ENCODE measurements around the gene FBXO34. TPM values are rescaled to one million over a fixed set of nuclear protein-coding genes. Genes with fewer than 3 reads are reported as not detected.

FBXO34 gene
- total RNA-seq, 1 donor: 24.6 TPM

- Histone ChIP-seq H3K79me2 (ENCODE audit: insufficient read depth, low read length) (no peaks in the 10 kb centered on the region), H3K27ac (ENCODE audit: low read depth, low read length) (peak overlapping the region; percentile 7), H3K9me3 (ENCODE audit: low read depth, low read length) (no peaks in the 10 kb centered on the region), H4K20me1 (ENCODE audit: insufficient read depth, low read length) (peaks cover 3% of the 10 kb centered on the region), H3K27me3 (ENCODE audit: insufficient read depth, low read length) (no peaks in the 10 kb centered on the region), H3K4me2 (ENCODE audit: insufficient read depth, low read length) (peak overlapping the region; percentile 49), H2AFZ (ENCODE audit: low read length) (no peak overlapping the region), H3K4me1 (ENCODE audit: insufficient read depth, low read length) (peaks cover 12% of the 10 kb centered on the region), H3K4me3 (ENCODE audit: insufficient read depth, low read length) (no peak overlapping the region), H3K36me3 (ENCODE audit: insufficient read depth, low read length) (peaks cover 16% of the 10 kb centered on the region)
- peak; percentile 84 for DNase-seq (ENCODE audit: insufficient read length, low spot score, missing footprints)
- TF ChIP-seq CTCF (IDR thresholded peaks at IDR 0.05; ENCODE audit: extremely low read depth, low read depth, low read length): no peak
Measured at GRCh38 chr14:55366271-55366670, 95.0 kb downstream of the FBXO34 start.

GRCh38 chr14:55370883-55371455 lies 99.7 kb downstream of the FBXO34 start:
- no peaks in the 10 kb centered on the region for H3K79me2 ChIP-seq (ENCODE audit: insufficient read depth, low read length)
- H3K9me3 ChIP-seq (ENCODE audit: low read depth, low read length): no peaks in the 10 kb centered on the region
- TF ChIP-seq CTCF (IDR thresholded peaks at IDR 0.05; ENCODE audit: extremely low read depth, low read depth, low read length): no peak
- peaks cover 17% of the 10 kb centered on the region for H3K36me3 ChIP-seq (ENCODE audit: insufficient read depth, low read length)
- no peak overlapping the region for H3K4me2 ChIP-seq (ENCODE audit: insufficient read depth, low read length)
- peaks cover 7% of the 10 kb centered on the region for H3K4me1 ChIP-seq (ENCODE audit: insufficient read depth, low read length)
- no peak for DNase-seq (ENCODE audit: insufficient read length, low spot score, missing footprints)
- no peak overlapping the region for H3K27ac ChIP-seq (ENCODE audit: low read depth, low read length)
- H3K27me3 ChIP-seq (ENCODE audit: insufficient read depth, low read length): no peaks in the 10 kb centered on the region
- no peaks in the 10 kb centered on the region for H4K20me1 ChIP-seq (ENCODE audit: insufficient read depth, low read length)
- H3K4me3 ChIP-seq (ENCODE audit: insufficient read depth, low read length): no peak overlapping the region
- no peak overlapping the region for H2AFZ ChIP-seq (ENCODE audit: low read length)

- Histone ChIP-seq H3K27ac (ENCODE audit: low read depth, low read length) (no peak overlapping the region), H3K4me3 (ENCODE audit: insufficient read depth, low read length) (no peak overlapping the region), H3K9me3 (ENCODE audit: low read depth, low read length) (no peaks in the 10 kb centered on the region), H4K20me1 (ENCODE audit: insufficient read depth, low read length) (no peaks in the 10 kb centered on the region), H3K27me3 (ENCODE audit: insufficient read depth, low read length) (no peaks in the 10 kb centered on the region), H3K36me3 (ENCODE audit: insufficient read depth, low read length) (peaks cover 27% of the 10 kb centered on the region), H3K4me1 (ENCODE audit: insufficient read depth, low read length) (no peaks in the 10 kb centered on the region), H3K4me2 (ENCODE audit: insufficient read depth, low read length) (no peak overlapping the region), H2AFZ (ENCODE audit: low read length) (no peak overlapping the region), H3K79me2 (ENCODE audit: insufficient read depth, low read length) (no peaks in the 10 kb centered on the region)
- no peak for TF ChIP-seq CTCF (IDR thresholded peaks at IDR 0.05; ENCODE audit: extremely low read depth, low read depth, low read length)
- no peak for DNase-seq (ENCODE audit: insufficient read length, low spot score, missing footprints)
Measured at GRCh38 chr14:55372423-55372822, 101.2 kb downstream of the FBXO34 start.

GRCh38 chr14:55372825-55373224 lies 101.6 kb downstream of the FBXO34 start:
- no peaks in the 10 kb centered on the region for H3K9me3 ChIP-seq (ENCODE audit: low read depth, low read length)
- no peaks in the 10 kb centered on the region for H3K79me2 ChIP-seq (ENCODE audit: insufficient read depth, low read length)
- H3K27me3 ChIP-seq (ENCODE audit: insufficient read depth, low read length): no peaks in the 10 kb centered on the region
- no peak for DNase-seq (ENCODE audit: insufficient read length, low spot score, missing footprints)
- no peak for TF ChIP-seq CTCF (IDR thresholded peaks at IDR 0.05; ENCODE audit: extremely low read depth, low read depth, low read length)
- no peaks in the 10 kb centered on the region for H3K4me1 ChIP-seq (ENCODE audit: insufficient read depth, low read length)
- peaks cover 30% of the 10 kb centered on the region for H3K36me3 ChIP-seq (ENCODE audit: insufficient read depth, low read length)
- no peak overlapping the region for H3K4me3 ChIP-seq (ENCODE audit: insufficient read depth, low read length)
- H2AFZ ChIP-seq (ENCODE audit: low read length): no peak overlapping the region
- no peak overlapping the region for H3K4me2 ChIP-seq (ENCODE audit: insufficient read depth, low read length)
- H4K20me1 ChIP-seq (ENCODE audit: insufficient read depth, low read length): no peaks in the 10 kb centered on the region
- no peak overlapping the region for H3K27ac ChIP-seq (ENCODE audit: low read depth, low read length)
